ENCODE data around the gene SEC62. TPM values are rescaled to one million over a fixed set of nuclear protein-coding genes. Genes with fewer than 3 reads are reported as not detected.

The SEC62 gene
- total RNA-seq, 2 experiments from 2014 or later: 64.5 to 176 TPM

GRCh38 chr3:169923831-169924230 lies 42.8 kb upstream of the SEC62 start:
- no TSS peak for BruUV-seq (replicated peaks)
- TF ChIP-seq EZH2phosphoT487 (IDR thresholded peaks at IDR 0.05; ENCODE audit: borderline replicate concordance, low read depth, low read length) (no peak), CTCF (conservative IDR thresholded peaks at IDR 0.05; ENCODE audit: low read length) (no peak)
- Histone ChIP-seq H3K4me1 (ENCODE audit: insufficient read depth, low read length, poor library complexity, severe bottlenecking) (peaks cover 9% of the 10 kb centered on the region), H4K20me1 (ENCODE audit: insufficient read depth, low read length) (no peaks in the 10 kb centered on the region), H3K9me2 (ENCODE audit: insufficient read depth, low read length) (no peaks in the 10 kb centered on the region), H2AFZ (ENCODE audit: low read length) (peak overlapping the region; percentile 20; the same call in 1 of the 2 replicates), H3K27ac (ENCODE audit: low read depth, low read length, poor library complexity, severe bottlenecking) (no peak overlapping the region), H3K9me3 (ENCODE audit: low read length) (no peaks in the 10 kb centered on the region), H3K4me2 (ENCODE audit: low read length) (no peak overlapping the region), H3K79me2 (ENCODE audit: insufficient read depth, low read depth, low read length) (no peaks in the 10 kb centered on the region), H3K36me3 (ENCODE audit: insufficient read depth, low read length) (no peaks in the 10 kb centered on the region), H3K4me3 (ENCODE audit: low read depth, low read length, poor library complexity, severe bottlenecking) (no peak overlapping the region)
- no peak for DNase-seq (ENCODE audit: low spot score)
- CTCF ChIA-PET (ENCODE audit: unreplicated experiment): no interaction called here
- POLR2A ChIA-PET: interaction anchor here (0.6 to 1.6 kb wide), 4 partner anchors 9 to 119 kb away, joined by 3 to 7 read pairs (median 6); partner anchors contain the start of gene SAMD7
- intact Hi-C loops (cut with micrococcal nuclease; ENCODE audit: unreplicated experiment): no loop called here

- peak overlapping the region; percentile 80 for H3K4me2 ChIP-seq (ENCODE audit: low read length)
- BruUV-seq (replicated peaks): no TSS peak
- no peaks in the 10 kb centered on the region for H3K9me2 ChIP-seq (ENCODE audit: insufficient read depth, low read length)
- peaks cover 4% of the 10 kb centered on the region; the same call in 1 of the 2 replicates for H3K79me2 ChIP-seq (ENCODE audit: insufficient read depth, low read depth, low read length)
- H3K4me1 ChIP-seq (ENCODE audit: insufficient read depth, low read length, poor library complexity, severe bottlenecking): peaks cover 66% of the 10 kb centered on the region
- no peak overlapping the region for H3K4me3 ChIP-seq (ENCODE audit: low read depth, low read length, poor library complexity, severe bottlenecking)
- peak overlapping the region; percentile 86 for H3K27ac ChIP-seq (ENCODE audit: low read depth, low read length, poor library complexity, severe bottlenecking)
- peak overlapping the region; percentile 53; the same call in 1 of the 2 replicates for H2AFZ ChIP-seq (ENCODE audit: low read length)
- H3K36me3 ChIP-seq (ENCODE audit: insufficient read depth, low read length): no peaks in the 10 kb centered on the region
- POLR2A ChIA-PET: interaction anchor here (0.6 to 24.3 kb wide), 12 partner anchors 14 to 705 kb away, joined by 3 to 559 read pairs (median 3); partner anchors contain the start of gene SEC62
- CTCF ChIA-PET (ENCODE audit: unreplicated experiment): interaction anchor here (0.6 to 1.4 kb wide), 4 partner anchors 20 to 91 kb away, joined by 3 read pairs; partner anchors contain the start of gene SEC62
- intact Hi-C loops (cut with micrococcal nuclease; ENCODE audit: unreplicated experiment): loop anchor here (1.0 to 5.0 kb wide), 4 partner anchors 36 to 158 kb away; partner anchors contain the start of genes GPR160, MYNN and SEC62
- DNase-seq (ENCODE audit: low spot score): peak; percentile 84
- TF ChIP-seq EZH2phosphoT487 (IDR thresholded peaks at IDR 0.05; ENCODE audit: borderline replicate concordance, low read depth, low read length) (no peak), CTCF (conservative IDR thresholded peaks at IDR 0.05; ENCODE audit: low read length) (peak; percentile 81)
- no peaks in the 10 kb centered on the region for H3K9me3 ChIP-seq (ENCODE audit: low read length)
- H4K20me1 ChIP-seq (ENCODE audit: insufficient read depth, low read length): no peaks in the 10 kb centered on the region
Measured at GRCh38 chr3:169929830-169930519, 36.6 kb upstream of the SEC62 start.

All from OCI-LY7 (cell line).